IMR-90 (cell line): ENCODE results near the gene CDK13. TPM values are rescaled to one million over a fixed set of nuclear protein-coding genes. Genes with fewer than 3 reads are reported as not detected.

ENCODE experiments used
- ATAC-seq: fragments of 200-7000 bp; cut with Tn5 transposase; 2 replicates; pipeline ENCODE4 v1.9.1; 2020; ENCODE audit warnings: low read depth, mild to moderate bottlenecking, moderate library complexity
- BruUV-seq: library from RNA; stranded (reverse); fragments of 400-500 nt; replicated peaks from 2 replicates; lab custom pipeline; 2021; lab: Mats Ljungman, UMichigan
- CTCF ChIA-PET: fragments of 300-600 bp; formaldehyde crosslinking; extraction: SDS; loops from one replicate; lab custom pipeline; 2021; ENCODE audit warnings: antibody characterized with exemption; lab: Yijun Ruan, JAX
- POLR2A ChIA-PET: fragments of 300-600 bp; sonication (Branson Sonifier 250); formaldehyde crosslinking; loops from one replicate; lab custom pipeline; 2022; ENCODE audit warnings: antibody characterized with exemption; ENCODE audit not compliant: unreplicated experiment; lab: Charles Lee
- DNase-seq: peaks from one replicate; pipeline ENCODE4 v3.0.0; 2013
- H2AFZ ChIP-seq: replicated peaks from 2 replicates; pipeline ENCODE3; 2013; ENCODE audit warnings: low read length, mild to moderate bottlenecking; ENCODE audit not compliant: poor library complexity
- H2AK5ac ChIP-seq: 2 replicates; pipeline ENCODE4 v1.6.1; 2013; ENCODE audit warnings: low read depth, low read length, inconsistent platforms
- H2AK9ac ChIP-seq: replicated peaks from 2 replicates; pipeline ENCODE3; 2013; ENCODE audit warnings: mild to moderate bottlenecking, low read depth, low read length, moderate library complexity; ENCODE audit not compliant: poor library complexity
- H2BK120ac ChIP-seq: 2 replicates; pipeline ENCODE4 v1.6.1; 2013; ENCODE audit warnings: low read depth, low read length, inconsistent platforms
- H2BK15ac ChIP-seq: 3 replicates; pipeline ENCODE4 v1.6.1; 2013; ENCODE audit warnings: low read depth, low read length, inconsistent platforms
- H2BK20ac ChIP-seq: 2 replicates; pipeline ENCODE4 v1.6.1; 2013; ENCODE audit warnings: low read depth, mild to moderate bottlenecking, inconsistent platforms, low read length, moderate library complexity
- H2BK5ac ChIP-seq: 2 replicates; pipeline ENCODE4 v1.6.1; 2013; ENCODE audit warnings: mild to moderate bottlenecking, low read depth, low read length, inconsistent platforms; ENCODE audit not compliant: poor library complexity, severe bottlenecking
- H3K14ac ChIP-seq: replicated peaks from 2 replicates; pipeline ENCODE4 v1.6.1; 2013; ENCODE audit warnings: low read depth, low read length, inconsistent platforms
- H3K18ac ChIP-seq: 2 replicates; pipeline ENCODE4 v1.6.1; 2013; ENCODE audit warnings: low read depth, low read length, control low read depth
- H3K23ac ChIP-seq: 2 replicates; pipeline ENCODE4 v1.6.1; 2013; ENCODE audit warnings: low read depth, low read length, inconsistent platforms
- H3K27ac ChIP-seq: 2 replicates; pipeline ENCODE4 v1.5.1; 2013; ENCODE audit warnings: mild to moderate bottlenecking, control low read depth, low read length; ENCODE audit not compliant: insufficient read depth
- H3K27me3 ChIP-seq: 2 replicates; pipeline ENCODE4 v1.6.1; 2013; ENCODE audit warnings: low read length; ENCODE audit not compliant: control insufficient read depth, insufficient read depth
- H3K36me3 ChIP-seq: 2 replicates; pipeline ENCODE4 v1.6.1; 2013; ENCODE audit warnings: low read length, mixed read lengths; ENCODE audit not compliant: control insufficient read depth, insufficient read depth
- H3K4ac ChIP-seq: 2 replicates; pipeline ENCODE4 v1.6.1; 2013; ENCODE audit warnings: low read depth, low read length, inconsistent platforms
- H3K4me1 ChIP-seq: 2 replicates; pipeline ENCODE4 v1.6.1; 2013; ENCODE audit warnings: low read length, mixed read lengths; ENCODE audit not compliant: control insufficient read depth, insufficient read depth
- H3K4me2 ChIP-seq: 2 replicates; pipeline ENCODE4 v1.6.1; 2013; ENCODE audit warnings: low read depth, mild to moderate bottlenecking, control low read depth, low read length, moderate library complexity
- H3K4me3 ChIP-seq: 2 replicates; pipeline ENCODE4 v1.5.1; 2013; ENCODE audit warnings: low read depth, mild to moderate bottlenecking, control low read depth, low read length, moderate library complexity; ENCODE audit not compliant: insufficient read depth
- H3K56ac ChIP-seq: 2 replicates; pipeline ENCODE4 v1.6.1; 2013; ENCODE audit warnings: low read length, inconsistent platforms; ENCODE audit not compliant: insufficient read depth; ENCODE audit errors: extremely low read depth
- H3K79me1 ChIP-seq, 2 experiments: 2 replicates each; pipeline ENCODE4 v1.6.1; 2013; ENCODE audit warnings: low read length in 2 of 2, inconsistent platforms in 1 of 2, low read depth in 1 of 2
- H3K9ac ChIP-seq: 2 replicates; pipeline ENCODE4 v1.6.1; 2013; ENCODE audit warnings: low read depth, low read length, control low read depth
- H3K9me1 ChIP-seq: 2 replicates; pipeline ENCODE4 v1.6.1; 2013; ENCODE audit warnings: low read length, inconsistent platforms; ENCODE audit not compliant: insufficient read depth
- H3K9me3 ChIP-seq: 2 replicates; pipeline ENCODE4 v1.6.1; 2013; ENCODE audit warnings: low read length; ENCODE audit not compliant: control insufficient read depth, insufficient read depth
- H4K20me1 ChIP-seq: 2 replicates; pipeline ENCODE4 v1.6.1; 2013; ENCODE audit warnings: low read length, inconsistent platforms; ENCODE audit not compliant: insufficient read depth
- H4K5ac ChIP-seq: 2 replicates; pipeline ENCODE4 v1.6.1; 2013; ENCODE audit warnings: mild to moderate bottlenecking, low read depth, low read length, control low read depth
- H4K8ac ChIP-seq, 2 experiments: 2 replicates each; pipeline ENCODE4 v1.6.1; 2013; ENCODE audit warnings: low read depth in 2 of 2, low read length in 2 of 2, control low read depth in 1 of 2, inconsistent platforms in 1 of 2
- H4K91ac ChIP-seq: 2 replicates; pipeline ENCODE4 v1.6.1; 2013; ENCODE audit warnings: low read depth, low read length, inconsistent platforms; ENCODE audit not compliant: insufficient read depth
- FOS ChIP-seq: fragments of 150-350 bp; IDR thresholded peaks from 2 replicates; pipeline ENCODE4 v1.6.1; 2016; ENCODE audit warnings: low read depth, low read length
- WGBS, 2 experiments: methylation state at CpG; one replicate each; pipeline versions ENCODE4 v1.1.5 to v1.1.7; 2013; ENCODE audit warnings: missing lambda C conversion rate in 2 of 2; ENCODE audit not compliant: insufficient read length in 1 of 2; ENCODE audit errors: extremely low coverage in 2 of 2; 5-methylcytosine and 5-hydroxymethylcytosine counted together
- dilution Hi-C: fragments of 300-500 bp; cut with HindIII; formaldehyde crosslinking; loops from one replicate; pipeline ENCODE4 v1.14.3; 2018; ENCODE audit warnings: low sequenced_read_pairs; ENCODE audit not compliant: unreplicated experiment
- in situ Hi-C: fragments of 300-500 bp; cut with MboI; formaldehyde crosslinking; loops from 3 replicates; pipeline ENCODE4 v1.14.3; 2019; ENCODE audit warnings: low sequenced_read_pairs, inconsistent platforms, mixed read lengths
- intact Hi-C: fragments of 100-400 bp; cut with micrococcal nuclease; formaldehyde crosslinking; loops from 2 replicates; pipeline ENCODE4 v1.10.0; 2022
- polyA plus RNA-seq, 3 experiments: library from polyadenylated mRNA; depleted of rRNA; stranded (reverse); fragments of >200 nt; gene quantifications; 2 replicates each; pipeline ENCODE4 v1.2.3, GENCODE V29; 2012; ENCODE audit warnings: low replicate concordance in 1 of 3
- total RNA-seq: library from RNA; depleted of rRNA; stranded (reverse); fragments of >200 nt; gene quantifications from 2 replicates; pipeline ENCODE4 v1.2.3, GENCODE V29; 2012

CDK13 gene
- total and polyA plus RNA-seq, 2 of the 4 experiments (the other 2 are of a cell fraction): 20.1 to 50.4 TPM

GRCh38 chr7:40092182-40092581, 142.1 kb downstream of the CDK13 start:
- ChIA-PET CTCF (interaction anchor here (0.6 kb wide), 1 partner anchor 1644 kb away, joined by 6 read pairs; no protein-coding TSS in a partner anchor), POLR2A (no interaction called here)
- H3K27ac ChIP-seq: no peak overlapping the region
- no peaks in the 10 kb centered on the region for H3K27me3 ChIP-seq
- no peak overlapping the region for H3K4ac ChIP-seq
- intact Hi-C loops: no loop called here
- H3K9me1 ChIP-seq: no peaks in the 10 kb centered on the region
- no peak overlapping the region for H2BK120ac ChIP-seq
- no peak overlapping the region for H3K23ac ChIP-seq
- H2AK9ac ChIP-seq: no peak overlapping the region
- DNase-seq (no peak), ATAC-seq (no peak)
- no peaks in the 10 kb centered on the region for H3K9me3 ChIP-seq
- no peak for TF ChIP-seq FOS
- no peak overlapping the region for H4K5ac ChIP-seq
- peaks cover 10 to 13% of the 10 kb centered on the region in 2 experiments; a peak in 3 of 4 replicates for H3K79me1 ChIP-seq
- BruUV-seq: no TSS peak
- no peak overlapping the region for H3K14ac ChIP-seq
- no peak overlapping the region for H3K56ac ChIP-seq
- no peak overlapping the region for H3K18ac ChIP-seq
- no peak overlapping the region for H2BK5ac ChIP-seq
- dilution Hi-C loops: no loop called here
- in situ Hi-C loops: no loop called here
- no peak overlapping the region for H3K9ac ChIP-seq
- no peak overlapping the region for H3K4me2 ChIP-seq
- H3K4me1 ChIP-seq: no peaks in the 10 kb centered on the region
- H2AK5ac ChIP-seq: no peak overlapping the region
- H2BK15ac ChIP-seq: no peak overlapping the region
- WGBS, 2 experiments: no CpG with 5 or more reads among the region's 2 CpGs
- H4K91ac ChIP-seq: no peak overlapping the region
- H3K36me3 ChIP-seq: peaks cover 33% of the 10 kb centered on the region
- H2BK20ac ChIP-seq: no peak overlapping the region
- no peak overlapping the region for H4K8ac ChIP-seq
- H2AFZ ChIP-seq: no peak overlapping the region
- H3K4me3 ChIP-seq: no peak overlapping the region
- H4K20me1 ChIP-seq: no peaks in the 10 kb centered on the region
